Astrocyte of the spinal cord (primary cell): ENCODE data around the gene DRGX.

ENCODE experiments used
- DNase-seq: peaks from one replicate; pipeline ENCODE4 v3.0.0; 2011; ENCODE audit warnings: low read depth, low spot score
- H3K4me3 ChIP-seq: 2 replicates; pipeline ENCODE4 v1.5.1; 2011; ENCODE audit warnings: low read depth, mild to moderate bottlenecking, low read length, moderate library complexity
- in situ Hi-C: cut with HindIII; loops from 2 replicates; pipeline ENCODE4 v1.10.0; 2017; ENCODE audit warnings: low sequenced_read_pairs
- TF ChIP-seq, protein P1 (sequence below): IDR thresholded peaks from 2 replicates; pipeline ENCODE4 v1.5.1; 2012; ENCODE audit warnings: low read depth, mild to moderate bottlenecking, low read length, inconsistent platforms

DRGX gene

DNA sequence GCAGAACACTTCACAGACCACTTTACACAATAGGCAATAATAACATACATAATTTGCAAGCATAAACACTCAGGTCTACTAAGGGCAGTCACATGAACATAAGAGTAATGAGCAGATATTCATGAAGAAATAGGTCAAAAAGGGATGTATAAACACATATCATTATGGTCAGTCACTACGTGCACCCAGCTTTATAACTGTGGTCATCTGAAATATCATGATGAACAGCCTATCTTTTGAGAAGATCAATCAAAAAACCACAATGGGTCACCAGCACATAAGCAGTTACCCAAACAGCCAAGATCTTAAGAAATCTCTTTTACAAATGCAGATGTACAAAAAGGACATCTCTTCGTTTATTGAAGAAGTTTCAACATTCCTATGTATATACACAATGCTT is 35.5 kb upstream of the DRGX start:
- TF ChIP-seq, protein P1, sequence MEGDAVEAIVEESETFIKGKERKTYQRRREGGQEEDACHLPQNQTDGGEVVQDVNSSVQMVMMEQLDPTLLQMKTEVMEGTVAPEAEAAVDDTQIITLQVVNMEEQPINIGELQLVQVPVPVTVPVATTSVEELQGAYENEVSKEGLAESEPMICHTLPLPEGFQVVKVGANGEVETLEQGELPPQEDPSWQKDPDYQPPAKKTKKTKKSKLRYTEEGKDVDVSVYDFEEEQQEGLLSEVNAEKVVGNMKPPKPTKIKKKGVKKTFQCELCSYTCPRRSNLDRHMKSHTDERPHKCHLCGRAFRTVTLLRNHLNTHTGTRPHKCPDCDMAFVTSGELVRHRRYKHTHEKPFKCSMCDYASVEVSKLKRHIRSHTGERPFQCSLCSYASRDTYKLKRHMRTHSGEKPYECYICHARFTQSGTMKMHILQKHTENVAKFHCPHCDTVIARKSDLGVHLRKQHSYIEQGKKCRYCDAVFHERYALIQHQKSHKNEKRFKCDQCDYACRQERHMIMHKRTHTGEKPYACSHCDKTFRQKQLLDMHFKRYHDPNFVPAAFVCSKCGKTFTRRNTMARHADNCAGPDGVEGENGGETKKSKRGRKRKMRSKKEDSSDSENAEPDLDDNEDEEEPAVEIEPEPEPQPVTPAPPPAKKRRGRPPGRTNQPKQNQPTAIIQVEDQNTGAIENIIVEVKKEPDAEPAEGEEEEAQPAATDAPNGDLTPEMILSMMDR, result no peak
- in situ Hi-C loops, result no loop called here
- DNase-seq, result no peak
- no peak overlapping the region for H3K4me3 ChIP-seq

DNA sequence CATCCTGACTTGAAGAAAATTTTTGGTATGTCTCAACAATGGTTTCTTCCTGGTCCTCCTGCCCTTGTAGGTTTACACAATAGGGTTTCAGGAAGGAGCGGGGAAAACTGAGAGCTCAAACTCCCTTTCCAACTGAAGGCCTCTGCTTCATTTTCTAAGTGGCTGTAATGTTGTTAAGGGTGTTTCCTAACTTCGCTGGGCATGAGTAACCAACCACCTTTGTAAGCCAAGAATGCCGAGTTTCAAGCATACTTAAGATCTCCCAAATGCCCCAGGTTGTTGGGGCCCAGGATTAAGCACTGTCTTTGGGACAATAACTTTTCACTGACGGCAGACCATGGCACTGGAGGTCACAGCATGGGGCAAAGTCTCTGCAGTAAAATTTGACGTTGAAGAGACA is 33.6 kb upstream of the DRGX start:
- TF ChIP-seq, protein P1, result no peak
- no peak overlapping the region for H3K4me3 ChIP-seq
- no peak for DNase-seq
- in situ Hi-C loops, result no loop called here

DNA sequence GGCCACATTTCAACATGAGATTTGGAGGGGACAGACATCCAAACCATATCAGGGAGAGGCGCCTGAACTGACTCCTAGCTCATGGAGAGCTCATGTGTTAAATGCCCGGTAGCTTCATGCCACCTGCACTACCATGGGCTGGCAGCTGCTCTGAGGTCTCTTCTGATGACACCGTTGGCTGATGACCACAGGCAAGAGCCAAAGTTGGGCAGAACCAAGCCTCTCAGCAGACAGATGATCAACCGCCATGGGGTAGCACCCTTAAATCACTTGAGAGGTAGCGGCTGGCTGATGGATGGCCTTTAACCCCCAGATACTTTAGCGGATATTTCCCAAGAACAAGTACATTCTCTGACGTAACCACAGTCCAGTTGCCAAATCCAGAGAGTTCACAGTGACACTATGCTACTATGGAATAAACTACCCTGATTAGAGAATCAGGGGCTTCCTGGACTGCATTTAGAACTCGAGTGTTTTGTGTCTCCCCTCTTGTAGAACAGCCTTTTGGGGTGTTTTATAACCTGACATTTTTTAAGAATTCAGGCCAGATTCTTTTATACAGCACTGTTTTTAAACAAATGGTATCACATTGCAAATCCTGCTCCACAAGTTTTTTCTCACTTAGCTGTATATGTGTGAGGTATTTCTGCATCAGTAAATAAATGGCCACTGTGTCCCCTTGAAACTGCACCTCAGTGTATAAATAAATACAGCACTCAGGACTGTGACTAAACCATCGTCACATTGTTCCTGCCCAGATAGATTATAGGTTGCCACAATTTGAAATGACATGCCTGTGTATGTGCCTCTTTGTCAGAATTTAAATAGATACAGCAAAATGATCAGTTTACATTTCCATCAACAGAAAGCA is 30.8 kb upstream of the DRGX start:
- H3K4me3 ChIP-seq, result no peak overlapping the region
- in situ Hi-C loops, result no loop called here
- TF ChIP-seq, protein P1, result no peak
- DNase-seq, result no peak

DNA sequence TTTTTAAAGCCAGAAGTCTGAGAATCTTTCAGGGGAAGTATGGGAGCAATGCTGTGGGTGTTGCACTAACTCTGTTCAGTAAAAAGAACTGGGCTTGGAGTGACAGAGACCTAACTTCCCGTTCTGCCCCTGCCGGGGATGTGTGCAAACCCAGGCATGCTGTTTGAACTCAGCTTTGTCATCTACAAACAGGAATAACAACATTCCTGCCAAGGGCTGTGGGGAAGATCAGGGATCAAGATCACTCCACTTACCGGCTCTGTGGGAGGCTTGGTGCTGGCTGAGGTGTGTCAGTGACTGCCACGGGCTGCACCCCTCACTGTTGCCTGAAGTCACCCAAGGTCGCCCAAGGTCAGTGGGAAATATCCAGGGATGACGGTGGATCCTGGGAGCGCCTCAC is 23.1 kb upstream of the DRGX start:
- in situ Hi-C loops, result no loop called here
- no peak for DNase-seq
- no peak overlapping the region for H3K4me3 ChIP-seq
- TF ChIP-seq, protein P1, result no peak

- TF ChIP-seq, protein P1, result no peak
- DNase-seq, result no peak
- no peak overlapping the region for H3K4me3 ChIP-seq
- in situ Hi-C loops, result no loop called here
Observed at GRCh38 chr10:49418328-49418727, 22.4 kb upstream of the DRGX start.

GRCh38 chr10:49418053-49418326 is 22.1 kb upstream of the DRGX start:
- DNase-seq, result no peak
- in situ Hi-C loops, result no loop called here
- TF ChIP-seq, protein P1, result no peak
- H3K4me3 ChIP-seq, result no peak overlapping the region
